CD4-positive, alpha-beta T cell treated with Interferon alpha-2 for 1 hour (primary cell): ENCODE results near the gene SERINC3.
"Not testable (repeated sequence)": the region's sequence is repeated elsewhere in the genome, so short reads cannot be mapped to it uniquely, and the experiment has no call there.

Experiments
- DNase-seq, 2 donors: peaks; one replicate each; pipeline ENCODE4 v3.0.0-alpha.2; 2020 to 2022

The SERINC3 gene

GRCh38 chr20:44491635-44492395, 30.1 kb downstream of the SERINC3 start:
- peak in 1 of 2 donors; percentile 27 for DNase-seq

- no peak for DNase-seq
Observed at GRCh38 chr20:44489931-44490330, 31.9 kb downstream of the SERINC3 start.

- no peak for DNase-seq
Observed at GRCh38 chr20:44489223-44489622, 32.6 kb downstream of the SERINC3 start.

DNA sequence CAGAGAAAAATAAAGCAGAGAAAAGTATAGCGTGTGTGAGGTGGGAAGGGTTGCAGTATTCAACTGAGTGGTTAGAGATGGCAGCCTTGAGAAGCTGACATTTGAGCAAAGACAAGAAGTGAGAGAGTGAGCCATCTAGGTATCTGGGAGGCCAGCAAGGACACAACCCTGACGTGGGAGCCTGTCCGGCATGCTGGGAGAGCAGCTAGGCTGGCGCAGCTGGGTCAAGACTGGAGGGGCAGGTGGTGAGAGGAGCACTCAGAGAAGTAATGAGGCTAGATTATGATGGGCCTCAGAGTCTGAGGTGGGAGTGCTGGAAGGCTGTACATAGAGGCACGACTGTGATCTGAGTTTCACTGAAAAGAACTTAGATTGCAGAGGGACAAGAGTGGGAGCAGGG, 33.3 kb downstream of the SERINC3 start:
- no peak for DNase-seq

- no peak for DNase-seq
Observed at GRCh38 chr20:44485830-44486198, 36.1 kb downstream of the SERINC3 start.

DNA sequence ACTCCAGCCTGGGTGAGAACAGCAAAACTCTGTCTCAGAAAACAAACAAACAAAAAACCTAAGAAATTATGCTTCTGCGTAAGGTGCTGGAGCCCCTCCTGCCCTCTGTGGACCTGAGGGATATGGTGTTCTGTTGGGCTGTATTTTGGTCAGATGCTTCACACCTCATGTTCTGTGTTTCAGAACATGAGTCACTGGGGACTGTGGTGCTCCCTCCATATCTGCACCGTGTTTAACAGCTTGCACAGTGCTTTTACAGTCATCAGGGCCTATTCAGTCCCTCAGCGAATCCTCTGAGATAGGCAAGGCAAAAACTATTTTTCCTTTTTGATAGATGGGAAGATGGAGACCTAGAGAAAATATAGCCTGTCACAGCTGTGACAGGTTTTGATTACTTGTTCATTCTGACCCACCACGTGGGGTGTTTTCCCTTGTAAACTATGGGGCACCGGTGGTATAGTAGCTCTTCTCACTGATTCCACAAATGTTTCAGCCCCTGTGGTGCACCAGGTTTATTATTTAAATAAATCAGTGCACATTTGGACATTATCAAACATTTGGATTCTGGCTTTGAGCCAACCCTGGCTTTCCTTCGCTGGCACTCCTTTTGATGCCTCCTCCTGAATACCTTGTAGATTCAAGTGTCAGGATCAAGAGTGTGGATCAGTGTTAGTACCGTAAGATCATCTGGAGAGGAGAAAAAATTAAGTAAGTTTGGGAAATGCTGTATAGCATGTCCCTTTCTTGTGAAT, 36.6 kb downstream of the SERINC3 start:
- no peak for DNase-seq

- no peak for DNase-seq
Observed at GRCh38 chr20:44483112-44483511, 38.8 kb downstream of the SERINC3 start.

GRCh38 chr20:44481719-44482416, 40.0 kb downstream of the SERINC3 start:
- no peak for DNase-seq

DNA sequence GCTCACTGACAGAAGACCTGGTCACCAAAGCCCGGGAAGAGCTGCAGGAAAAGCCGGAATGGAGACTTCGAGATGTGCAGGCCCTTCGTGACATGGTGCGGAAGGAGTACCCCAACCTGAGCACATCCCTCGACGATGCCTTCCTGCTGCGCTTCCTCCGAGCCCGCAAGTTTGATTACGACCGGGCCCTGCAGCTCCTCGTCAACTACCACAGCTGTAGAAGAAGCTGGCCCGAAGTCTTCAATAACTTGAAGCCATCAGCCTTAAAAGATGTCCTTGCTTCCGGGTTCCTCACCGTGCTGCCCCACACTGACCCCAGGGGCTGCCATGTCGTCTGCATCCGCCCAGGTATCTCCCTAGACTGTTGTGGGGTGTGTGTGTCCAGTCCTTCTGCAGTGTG, 41.8 kb downstream of the SERINC3 start:
- no peak for DNase-seq

- no peak for DNase-seq
Observed at GRCh38 chr20:44479643-44480042, 42.2 kb downstream of the SERINC3 start.

GRCh38 chr20:44478206-44478605, 43.7 kb downstream of the SERINC3 start:
- DNase-seq, result no peak

- no peak for DNase-seq
Observed at GRCh38 chr20:44477151-44477550, 44.7 kb downstream of the SERINC3 start.

DNA sequence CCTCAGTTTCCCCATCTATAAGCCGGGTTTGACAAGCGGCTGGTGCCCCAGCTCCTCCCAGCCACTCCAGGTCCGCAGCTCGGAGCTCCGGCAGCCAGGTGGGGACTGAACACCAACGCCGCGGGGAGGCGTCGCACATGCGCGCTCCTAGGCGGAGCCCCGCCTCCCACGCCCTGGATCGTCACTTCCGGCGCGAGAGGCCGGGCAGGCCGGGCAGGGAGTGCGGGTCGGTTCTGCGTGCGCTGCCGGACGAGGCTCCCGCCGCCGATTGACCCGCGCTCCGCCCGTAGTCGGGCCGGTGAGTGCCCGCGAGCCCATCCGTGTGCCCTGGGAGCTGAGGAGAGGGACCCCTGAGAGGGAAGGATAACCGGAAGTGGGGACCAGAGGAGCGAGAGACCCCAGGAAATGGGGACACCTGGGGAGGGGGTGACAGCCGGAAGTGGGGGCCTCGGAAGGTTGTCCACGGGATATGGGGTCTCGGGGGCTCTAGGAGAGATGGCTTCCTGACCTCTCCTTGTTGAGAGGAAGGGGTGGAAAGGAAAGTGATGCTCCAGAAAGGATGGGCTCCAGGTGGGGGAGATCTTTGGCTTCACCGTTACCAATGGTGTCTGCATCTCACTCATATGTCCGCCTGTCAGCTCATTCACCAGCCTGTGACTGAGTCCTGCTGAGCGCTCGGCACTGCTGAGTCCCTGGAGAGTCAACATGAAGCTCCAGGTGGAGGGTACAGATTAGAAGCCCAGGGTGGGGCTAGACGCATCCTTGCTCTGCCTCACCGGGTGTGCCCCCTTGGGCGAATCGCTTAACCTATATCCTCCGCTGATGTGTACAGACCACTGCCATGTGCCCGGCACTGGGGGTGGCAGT, 45.9 kb downstream of the SERINC3 start, which contains the start of gene TTPAL:
Gene TTPAL, plus strand, starts transcription at position 181 of the 867 bp plus-strand sequence. CDS start 4,126 bp downstream, outside the sequence.
- DNase-seq, result peak; percentile 87 to 91

- DNase-seq, result no peak
Observed at GRCh38 chr20:44475372-44475693, 46.5 kb downstream of the SERINC3 start.

- not testable (repeated sequence) for DNase-seq
Observed at GRCh38 chr20:44472283-44472682, 49.6 kb downstream of the SERINC3 start.

- no peak for DNase-seq
Observed at GRCh38 chr20:44471481-44471882, 50.4 kb downstream of the SERINC3 start.

DNA sequence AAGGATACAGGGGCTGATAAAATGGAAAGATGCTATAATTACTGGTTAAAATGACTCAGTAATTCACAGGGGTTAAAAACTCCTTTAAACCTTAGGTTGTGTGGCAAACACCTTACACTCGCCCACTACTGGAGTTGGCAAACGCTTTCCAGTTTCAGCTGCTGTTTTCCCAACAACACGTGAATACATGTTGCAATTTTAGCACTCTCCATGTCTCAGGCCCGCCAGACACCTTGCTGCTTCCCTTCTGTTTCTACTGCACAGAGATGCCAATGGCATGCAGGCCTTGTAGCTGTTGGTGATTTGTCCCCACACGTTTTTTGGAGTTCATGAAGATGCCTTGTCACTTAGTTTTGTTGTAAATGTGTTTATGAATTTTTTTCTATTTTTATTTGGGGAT, 51.5 kb downstream of the SERINC3 start:
- DNase-seq, result no peak

DNA sequence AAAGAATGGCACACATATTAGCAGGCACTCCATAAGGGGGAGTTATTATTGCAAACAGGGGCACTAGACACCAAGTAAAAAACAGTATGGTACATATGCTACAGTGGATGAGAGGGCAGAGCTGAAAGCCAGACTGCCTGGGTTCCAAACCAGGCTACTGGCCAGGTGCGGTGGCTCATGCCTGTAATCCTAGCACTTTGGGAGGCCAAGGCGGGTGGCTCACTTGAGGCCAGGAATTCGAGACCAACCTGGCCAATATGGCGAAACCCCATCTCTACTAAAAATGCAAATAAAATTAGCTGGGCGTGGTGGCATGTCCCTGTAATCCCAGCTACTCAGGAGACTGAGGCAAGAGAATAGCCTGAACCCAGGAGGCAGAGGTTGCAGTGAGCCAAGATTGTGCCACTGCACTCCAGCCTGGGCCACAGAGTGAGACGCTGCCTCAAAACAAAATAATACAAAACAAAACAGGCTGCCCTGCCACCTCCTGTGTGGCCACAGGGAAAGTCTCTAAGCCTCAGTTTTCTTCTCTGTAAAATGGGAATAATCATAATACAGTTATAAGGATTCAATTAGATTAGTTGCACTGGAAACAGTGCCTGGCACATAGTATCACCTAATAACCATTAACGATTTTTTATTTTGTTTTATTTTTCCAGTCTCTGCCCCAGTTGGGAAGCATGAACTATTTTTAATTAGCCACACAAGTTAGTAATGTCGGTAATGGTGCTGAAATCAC, 53.7 kb downstream of the SERINC3 start:
- no peak for DNase-seq

GRCh38 chr20:44467289-44467883, 54.5 kb downstream of the SERINC3 start:
- DNase-seq, result no peak

- DNase-seq, result no peak
Observed at GRCh38 chr20:44465001-44465560, 56.8 kb downstream of the SERINC3 start.

DNA sequence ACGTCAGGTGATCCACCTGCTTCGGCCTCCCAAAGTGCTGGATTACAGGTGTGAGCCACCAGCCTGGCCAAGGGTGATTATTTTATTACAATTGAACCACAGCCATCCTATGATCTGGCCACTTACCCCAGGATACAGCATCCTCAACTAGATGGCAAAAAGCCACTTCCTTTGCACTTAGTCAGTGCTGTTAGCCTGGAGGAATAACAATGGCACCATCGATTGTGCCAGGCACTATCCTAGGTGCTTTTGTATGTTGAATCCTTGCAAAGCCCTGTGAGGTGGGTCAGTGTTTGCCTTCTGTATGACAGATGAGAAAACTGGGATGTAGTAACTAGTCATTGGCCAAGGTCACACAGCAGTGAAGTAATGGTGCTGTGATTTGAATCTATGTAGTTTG, 57.4 kb downstream of the SERINC3 start:
- no peak for DNase-seq
